Bronchial epithelial cell (primary cell): ENCODE data around the gene TMEM52. TPM values are rescaled to one million over a fixed set of nuclear protein-coding genes. Genes with fewer than 3 reads are reported as not detected.

ENCODE experiments used
- DNase-seq: peaks from one replicate; pipeline ENCODE4 v3.0.0-alpha.2; 2010; ENCODE audit warnings: low read depth
- FAIRE-seq: peaks from 2 replicates; lab custom pipeline; 2011; peaks lifted over from hg19 to GRCh38; lab: Jason Lieb, UNC
- H3K27me3 ChIP-seq: 2 replicates; pipeline ENCODE4 v1.5.1; 2011; ENCODE audit warnings: low read length; ENCODE audit not compliant: control insufficient read depth, insufficient read depth
- H3K36me3 ChIP-seq: 2 replicates; pipeline ENCODE4 v1.5.1; 2011; ENCODE audit warnings: low read length; ENCODE audit not compliant: control insufficient read depth, insufficient read depth
- H3K4me3 ChIP-seq: 2 replicates; pipeline ENCODE4 v1.5.1; 2011; ENCODE audit warnings: mild to moderate bottlenecking, low read depth, low read length, control low read depth
- total RNA-seq: library from RNA; depleted of rRNA; stranded (reverse); fragments of >200 nt; gene quantifications from 2 replicates; pipeline ENCODE4 v1.2.1, GENCODE V29; 2014
- TF ChIP-seq, protein P1 (sequence below): IDR thresholded peaks from 2 replicates; pipeline ENCODE4 v1.5.1; 2011; ENCODE audit warnings: mild to moderate bottlenecking, moderate library complexity, low read length, control low read depth, inconsistent platforms; ENCODE audit not compliant: insufficient read depth, severe bottlenecking

Gene TMEM52
- total RNA-seq, 1 donor from 2014 or later, result 1.6 TPM

DNA sequence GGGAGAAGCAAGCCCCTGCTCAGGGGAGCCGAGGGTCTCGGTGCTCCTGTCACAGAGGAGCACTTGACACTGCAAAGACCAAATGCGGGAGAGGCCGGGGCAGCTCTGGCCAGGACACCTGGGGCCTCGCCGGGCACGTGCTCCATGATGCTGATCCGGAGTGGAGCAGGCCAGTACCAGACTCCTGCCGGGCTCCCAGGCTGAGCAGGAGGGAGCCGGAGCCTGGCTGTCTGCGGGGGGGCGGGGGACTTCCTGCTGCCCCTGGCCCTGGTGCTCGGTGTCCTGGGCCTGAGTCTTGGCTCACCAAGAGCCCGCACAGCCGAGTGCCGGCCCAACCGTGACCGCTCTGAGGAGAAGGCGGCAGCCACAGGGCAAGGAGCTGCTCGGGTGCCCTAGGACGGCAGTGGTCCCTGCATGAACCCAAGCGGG, 38.5 kb upstream of the TMEM52 start:
- FAIRE-seq, result no peak
- no peak for DNase-seq
- TF ChIP-seq, protein P1, sequence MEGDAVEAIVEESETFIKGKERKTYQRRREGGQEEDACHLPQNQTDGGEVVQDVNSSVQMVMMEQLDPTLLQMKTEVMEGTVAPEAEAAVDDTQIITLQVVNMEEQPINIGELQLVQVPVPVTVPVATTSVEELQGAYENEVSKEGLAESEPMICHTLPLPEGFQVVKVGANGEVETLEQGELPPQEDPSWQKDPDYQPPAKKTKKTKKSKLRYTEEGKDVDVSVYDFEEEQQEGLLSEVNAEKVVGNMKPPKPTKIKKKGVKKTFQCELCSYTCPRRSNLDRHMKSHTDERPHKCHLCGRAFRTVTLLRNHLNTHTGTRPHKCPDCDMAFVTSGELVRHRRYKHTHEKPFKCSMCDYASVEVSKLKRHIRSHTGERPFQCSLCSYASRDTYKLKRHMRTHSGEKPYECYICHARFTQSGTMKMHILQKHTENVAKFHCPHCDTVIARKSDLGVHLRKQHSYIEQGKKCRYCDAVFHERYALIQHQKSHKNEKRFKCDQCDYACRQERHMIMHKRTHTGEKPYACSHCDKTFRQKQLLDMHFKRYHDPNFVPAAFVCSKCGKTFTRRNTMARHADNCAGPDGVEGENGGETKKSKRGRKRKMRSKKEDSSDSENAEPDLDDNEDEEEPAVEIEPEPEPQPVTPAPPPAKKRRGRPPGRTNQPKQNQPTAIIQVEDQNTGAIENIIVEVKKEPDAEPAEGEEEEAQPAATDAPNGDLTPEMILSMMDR, result no peak

DNA sequence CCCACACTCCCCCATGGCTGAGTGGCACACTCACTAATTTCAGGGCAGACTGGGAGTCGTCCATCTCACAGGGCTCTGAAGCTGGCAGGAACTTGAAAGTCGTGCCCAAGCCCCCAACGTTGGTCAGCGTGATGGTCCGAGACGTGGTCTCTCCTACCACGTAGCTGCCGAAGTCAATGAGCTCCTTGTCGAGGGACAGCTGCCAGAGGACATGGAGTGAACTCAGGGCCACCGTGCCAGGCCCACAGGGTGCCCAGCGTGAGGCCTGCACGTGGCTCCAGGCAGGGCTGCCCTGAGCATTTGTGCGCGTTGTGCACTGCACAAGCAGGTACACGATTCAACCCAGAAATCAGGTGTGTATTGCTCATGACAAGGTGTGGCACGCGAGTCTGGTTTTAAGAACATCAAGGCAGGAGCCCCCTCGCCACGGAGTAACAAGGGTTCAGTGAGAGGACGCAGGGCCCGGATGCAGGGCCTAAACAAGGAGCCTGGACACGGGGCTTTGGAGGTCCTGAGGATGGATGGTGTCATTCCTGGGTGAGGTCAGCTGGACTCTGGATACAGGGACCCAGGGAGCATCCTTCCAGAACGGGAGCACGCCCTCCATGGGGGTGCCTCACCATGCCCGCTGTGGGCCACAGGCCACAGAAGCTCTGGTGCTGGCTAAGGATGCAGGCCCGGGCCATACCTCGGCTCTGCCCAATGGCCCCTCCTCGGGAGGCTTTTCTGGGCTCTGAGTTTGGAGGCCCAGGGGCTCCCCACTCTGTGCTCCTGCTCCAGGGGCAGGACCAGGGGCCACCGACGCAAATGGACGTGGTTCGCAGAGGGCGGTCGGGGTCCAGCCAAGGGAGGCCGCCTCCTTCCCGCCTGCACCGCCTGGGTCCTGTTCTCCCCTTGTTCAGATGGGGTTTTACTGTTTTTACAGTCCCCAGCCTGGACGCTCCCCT, 37.8 kb upstream of the TMEM52 start:
- no peaks in the 10 kb centered on the region for H3K27me3 ChIP-seq
- FAIRE-seq (no peak), DNase-seq (no peak)

More for the DNA sequence above, 38.5 kb upstream of the TMEM52 start:
- no peaks in the 10 kb centered on the region for H3K27me3 ChIP-seq
- H3K36me3 ChIP-seq, result no peaks in the 10 kb centered on the region
- H3K4me3 ChIP-seq, result no peak overlapping the region

DNA sequence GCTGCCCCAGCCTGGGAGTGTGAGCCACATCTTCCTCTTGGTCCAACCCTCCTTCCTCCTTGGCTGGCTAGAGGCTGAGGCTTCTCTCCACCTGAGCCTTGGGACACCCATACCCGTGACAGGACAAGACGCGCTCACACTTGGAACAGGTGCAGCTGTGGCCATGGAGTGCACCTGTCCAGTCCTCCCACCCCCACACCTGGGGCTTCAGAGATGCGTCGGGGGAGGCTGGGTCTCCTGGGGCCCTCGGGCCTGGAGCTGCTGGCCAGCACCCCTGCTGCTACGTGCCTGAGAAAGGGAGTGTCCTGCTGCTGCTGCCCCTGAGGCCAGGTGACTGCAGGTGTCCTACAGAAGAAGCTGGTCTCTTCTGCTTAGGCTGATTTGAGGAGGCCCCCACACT, 37.0 kb upstream of the TMEM52 start:
- Histone ChIP-seq H3K36me3 (no peaks in the 10 kb centered on the region), H3K4me3 (no peak overlapping the region), H3K27me3 (no peaks in the 10 kb centered on the region)
- DNase-seq (no peak), FAIRE-seq (no peak)
- TF ChIP-seq, protein P1, result no peak

More for the DNA sequence above, 37.8 kb upstream of the TMEM52 start:
- TF ChIP-seq, protein P1, result no peak
- Histone ChIP-seq H3K36me3 (no peaks in the 10 kb centered on the region), H3K4me3 (no peak overlapping the region)

DNA sequence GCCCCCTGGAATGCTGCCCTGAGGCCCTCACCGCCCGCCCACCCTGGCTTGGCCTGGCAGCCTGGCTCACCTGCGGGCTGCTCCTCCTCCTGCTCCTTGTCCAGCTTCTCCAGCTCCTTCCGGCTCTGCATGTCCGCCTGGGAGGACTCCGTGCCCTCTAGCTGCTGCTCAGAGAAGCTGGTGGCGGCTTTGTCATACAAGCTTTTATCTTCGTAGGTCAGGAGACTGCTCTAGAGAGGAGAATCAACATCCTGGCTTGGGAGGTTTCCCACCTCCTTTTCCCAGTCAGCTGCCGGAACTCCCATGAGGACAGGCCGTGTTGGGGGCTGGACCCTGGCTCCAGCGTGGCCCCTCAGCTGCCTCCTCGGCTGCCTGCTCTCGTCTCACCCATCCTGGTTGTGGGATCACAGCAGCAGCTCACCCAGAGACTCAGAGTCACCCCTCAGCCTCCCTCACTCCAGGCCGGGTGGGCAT, 36.6 kb upstream of the TMEM52 start:
- no peak overlapping the region for H3K4me3 ChIP-seq
- DNase-seq, result no peak
- TF ChIP-seq, protein P1, result no peak
- no peak for FAIRE-seq
- H3K27me3 ChIP-seq, result no peaks in the 10 kb centered on the region
- no peaks in the 10 kb centered on the region for H3K36me3 ChIP-seq

DNA sequence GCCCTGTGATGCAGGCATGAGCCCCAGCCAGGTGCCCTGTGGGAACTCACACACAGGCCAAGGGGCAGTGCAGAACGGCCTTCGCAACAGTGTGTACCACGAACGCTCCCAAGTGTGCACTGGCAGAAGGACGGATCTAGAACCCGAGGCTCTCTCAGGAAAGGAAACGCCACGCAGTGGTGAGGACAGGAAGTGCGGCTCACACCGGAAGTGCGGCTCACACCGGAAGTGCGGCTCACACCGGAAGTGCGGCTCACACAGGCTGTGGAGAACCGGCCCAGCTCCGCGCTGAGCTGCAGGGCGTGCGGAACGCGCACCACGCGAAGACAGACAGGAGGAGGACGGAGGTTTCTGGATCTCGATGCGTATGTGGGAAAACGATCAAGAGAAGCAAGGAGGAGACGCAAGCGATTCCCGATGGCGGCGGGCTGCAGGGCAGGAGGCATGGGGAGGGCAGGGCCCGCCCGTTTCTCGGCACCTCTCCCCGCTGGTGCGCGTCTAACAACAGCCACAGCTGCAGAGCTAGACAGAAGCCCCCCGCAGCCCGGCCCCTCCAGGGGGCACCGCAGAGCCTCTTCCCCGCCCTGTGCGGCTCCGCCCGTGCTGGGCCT, 35.9 kb upstream of the TMEM52 start:
- FAIRE-seq (no peak), DNase-seq (no peak)
- Histone ChIP-seq H3K36me3 (no peaks in the 10 kb centered on the region), H3K4me3 (no peak overlapping the region), H3K27me3 (no peaks in the 10 kb centered on the region)
- TF ChIP-seq, protein P1, result peak; percentile 5
